Fibroblast of pulmonary artery (primary cell): ENCODE measurements around the gene TP53TG5.
"Not testable (repeated sequence)": the region's sequence is repeated elsewhere in the genome, so short reads cannot be mapped to it uniquely, and the experiment has no call there.

Experiments used
- DNase-seq: peaks from one replicate; pipeline ENCODE4 v3.0.0-alpha.2; 2010; ENCODE audit warnings: low read depth
- H3K4me3 ChIP-seq: replicated peaks from 2 replicates; pipeline ENCODE4 v1.5.1; 2011; ENCODE audit warnings: low read depth, mild to moderate bottlenecking, control low read depth, low read length, moderate library complexity
- CTCF ChIP-seq: IDR thresholded peaks from 2 replicates; pipeline ENCODE4 v1.5.1; 2011; ENCODE audit warnings: mild to moderate bottlenecking, control low read depth, low read length, inconsistent platforms; ENCODE audit errors: missing control alignments

TP53TG5 gene

DNA sequence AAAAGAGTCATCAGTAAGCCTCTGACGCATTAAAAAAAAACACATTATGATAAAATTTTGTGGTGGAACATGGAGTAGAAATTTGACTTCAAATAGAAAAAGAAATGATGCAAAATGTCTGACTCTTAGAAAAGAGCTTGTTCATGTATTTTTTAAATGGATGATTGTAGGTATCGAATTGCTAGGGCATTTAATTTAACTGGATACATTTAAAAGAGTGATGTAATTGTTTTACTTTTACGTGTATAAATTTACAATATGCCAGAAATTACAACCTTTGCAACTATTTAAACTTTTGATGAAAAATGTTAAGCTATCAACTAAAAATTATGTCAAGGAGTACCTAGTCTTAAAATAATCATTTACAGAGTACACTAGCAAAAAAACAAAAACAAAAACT lies 25.4 kb downstream of the TP53TG5 start:
- no peak overlapping the region for H3K4me3 ChIP-seq
- DNase-seq: no peak
- no peak for TF ChIP-seq CTCF

GRCh38 chr20:45350795-45351194 lies 27.3 kb downstream of the TP53TG5 start:
- not testable (repeated sequence) for H3K4me3 ChIP-seq, DNase-seq

- TF ChIP-seq CTCF: no peak
- DNase-seq: no peak
- no peak overlapping the region for H3K4me3 ChIP-seq
These were observed 27.9 kb downstream of the TP53TG5 start for GRCh38 chr20:45350217-45350616.

- DNase-seq: peak; percentile 62
- no peak for TF ChIP-seq CTCF
- peak within 1 kb of the TSS; percentile 82 for H3K4me3 ChIP-seq
These were observed 30.0 kb downstream of the TP53TG5 start, which contains the start of gene SDC4 for GRCh38 chr20:45347936-45348778. TSS of gene SDC4 (minus strand) at chr20:45348424. CDS start at chr20:45348384, 40 bp downstream.

- H3K4me3 ChIP-seq: peak overlapping the region; percentile 82
- DNase-seq: no peak
- no peak for TF ChIP-seq CTCF
These were observed 30.7 kb downstream of the TP53TG5 start for GRCh38 chr20:45347297-45347935.

DNA sequence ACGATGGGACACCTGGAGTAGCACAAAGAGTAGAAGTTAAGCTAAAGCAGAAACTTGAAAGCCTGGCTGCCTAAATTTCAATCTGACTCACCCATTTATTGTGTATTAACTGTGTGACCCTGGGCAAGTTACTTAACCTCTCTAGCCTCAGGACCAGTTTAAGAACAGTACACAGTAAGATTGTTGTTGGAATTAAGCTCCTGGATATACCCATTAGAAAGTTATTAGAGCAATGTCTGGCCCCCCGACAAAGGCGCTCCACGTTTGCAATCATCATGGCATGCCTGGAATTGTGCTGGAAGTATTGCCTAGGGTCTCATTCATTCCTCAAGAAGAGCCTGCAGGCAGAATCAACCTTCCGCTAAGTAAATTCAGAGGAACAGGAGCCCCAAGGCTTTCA lies 31.3 kb downstream of the TP53TG5 start:
- peak overlapping the region; percentile 82 for H3K4me3 ChIP-seq
- DNase-seq: no peak
- no peak for TF ChIP-seq CTCF

- no peak for TF ChIP-seq CTCF
- no peak for DNase-seq
- H3K4me3 ChIP-seq: peak overlapping the region; percentile 82
These were observed 31.8 kb downstream of the TP53TG5 start for GRCh38 chr20:45346291-45346718.
